Fibroblast of the aortic adventitia (primary cell): Measurements from ENCODE around the gene TTLL7. TPM values are rescaled to one million over a fixed set of nuclear protein-coding genes. Genes with fewer than 3 reads are reported as not detected.

Experiments used
- DNase-seq: peaks from one replicate; pipeline ENCODE4 v3.0.0-alpha.2; 2010; ENCODE audit warnings: low read depth
- H3K4me3 ChIP-seq: 2 replicates; pipeline ENCODE4 v1.5.1; 2011; ENCODE audit warnings: low read depth, mild to moderate bottlenecking, control low read depth, low read length, moderate library complexity
- total RNA-seq: library from RNA; depleted of rRNA; stranded (reverse); fragments of >200 nt; gene quantifications from 2 replicates; pipeline ENCODE4 v1.2.3, GENCODE V29; 2012; ENCODE audit warnings: low replicate concordance
- TF ChIP-seq, protein P1 (sequence below): IDR thresholded peaks from 2 replicates; pipeline ENCODE4 v1.5.1; 2011; ENCODE audit warnings: mild to moderate bottlenecking, low read length, control low read depth, inconsistent platforms; ENCODE audit not compliant: insufficient read depth

Gene TTLL7
- total RNA-seq, 1 donor = 20.9 TPM

DNA sequence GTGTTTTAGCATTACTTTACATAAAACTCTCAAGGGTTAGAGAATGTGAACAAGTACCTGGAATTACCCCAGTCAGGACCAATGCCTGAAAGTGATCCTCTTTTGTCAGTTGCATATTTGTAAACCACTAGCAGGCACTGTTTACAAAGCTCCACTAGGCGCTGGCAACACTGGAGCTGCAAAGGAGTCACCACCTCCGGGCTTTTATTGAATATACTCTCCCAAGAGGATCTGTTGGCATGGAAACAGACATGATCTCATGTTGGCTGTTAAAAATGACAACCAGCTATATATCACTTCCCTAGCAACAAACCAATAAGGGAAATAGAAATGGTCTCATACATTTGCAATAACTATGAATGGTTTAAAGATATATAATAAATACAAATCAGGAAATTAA, 116.0 kb downstream of the TTLL7 start:
- peak; percentile 43 for DNase-seq
- TF ChIP-seq, protein P1, sequence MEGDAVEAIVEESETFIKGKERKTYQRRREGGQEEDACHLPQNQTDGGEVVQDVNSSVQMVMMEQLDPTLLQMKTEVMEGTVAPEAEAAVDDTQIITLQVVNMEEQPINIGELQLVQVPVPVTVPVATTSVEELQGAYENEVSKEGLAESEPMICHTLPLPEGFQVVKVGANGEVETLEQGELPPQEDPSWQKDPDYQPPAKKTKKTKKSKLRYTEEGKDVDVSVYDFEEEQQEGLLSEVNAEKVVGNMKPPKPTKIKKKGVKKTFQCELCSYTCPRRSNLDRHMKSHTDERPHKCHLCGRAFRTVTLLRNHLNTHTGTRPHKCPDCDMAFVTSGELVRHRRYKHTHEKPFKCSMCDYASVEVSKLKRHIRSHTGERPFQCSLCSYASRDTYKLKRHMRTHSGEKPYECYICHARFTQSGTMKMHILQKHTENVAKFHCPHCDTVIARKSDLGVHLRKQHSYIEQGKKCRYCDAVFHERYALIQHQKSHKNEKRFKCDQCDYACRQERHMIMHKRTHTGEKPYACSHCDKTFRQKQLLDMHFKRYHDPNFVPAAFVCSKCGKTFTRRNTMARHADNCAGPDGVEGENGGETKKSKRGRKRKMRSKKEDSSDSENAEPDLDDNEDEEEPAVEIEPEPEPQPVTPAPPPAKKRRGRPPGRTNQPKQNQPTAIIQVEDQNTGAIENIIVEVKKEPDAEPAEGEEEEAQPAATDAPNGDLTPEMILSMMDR = peak; percentile 23
- H3K4me3 ChIP-seq = no peak overlapping the region

DNA sequence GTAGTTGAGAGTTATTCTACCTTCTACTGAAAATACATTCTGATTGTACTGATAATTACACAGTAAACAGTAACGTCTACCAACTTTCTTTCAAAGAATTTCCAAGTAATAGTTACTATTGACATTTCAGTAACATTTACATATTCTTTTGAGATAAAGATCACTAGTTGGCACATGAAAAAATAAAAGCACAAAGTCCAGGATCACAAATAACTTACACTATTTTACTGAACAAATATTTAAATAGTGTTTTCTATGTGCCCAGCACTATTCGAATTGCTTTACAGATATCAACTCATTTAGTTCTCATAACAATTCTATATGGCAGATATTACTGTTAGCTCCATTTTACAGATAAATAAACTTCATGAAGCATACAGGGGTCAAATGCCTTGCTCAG, 126.4 kb downstream of the TTLL7 start:
- no peak for DNase-seq
- H3K4me3 ChIP-seq = no peak overlapping the region
- TF ChIP-seq, protein P1 = no peak

DNA sequence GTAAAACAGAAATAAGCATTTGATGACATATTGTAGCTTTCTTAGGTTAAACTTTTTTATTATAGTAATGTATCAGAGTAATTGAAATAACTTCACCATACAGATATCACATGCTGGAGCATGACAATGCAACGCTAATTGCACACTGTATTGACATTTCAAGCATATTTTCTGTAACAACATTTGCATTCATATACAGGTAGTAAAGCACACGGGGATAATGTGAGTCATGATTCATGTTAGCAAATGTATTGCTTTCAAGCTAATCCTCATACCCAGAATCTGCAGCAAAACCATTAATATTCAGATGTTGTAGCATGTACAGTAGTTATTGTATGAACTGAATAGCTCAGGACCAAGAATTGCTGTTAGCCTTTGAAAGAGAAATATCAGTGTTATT, 133.9 kb downstream of the TTLL7 start:
- DNase-seq = no peak
- TF ChIP-seq, protein P1 = no peak
- H3K4me3 ChIP-seq = no peak overlapping the region

DNA sequence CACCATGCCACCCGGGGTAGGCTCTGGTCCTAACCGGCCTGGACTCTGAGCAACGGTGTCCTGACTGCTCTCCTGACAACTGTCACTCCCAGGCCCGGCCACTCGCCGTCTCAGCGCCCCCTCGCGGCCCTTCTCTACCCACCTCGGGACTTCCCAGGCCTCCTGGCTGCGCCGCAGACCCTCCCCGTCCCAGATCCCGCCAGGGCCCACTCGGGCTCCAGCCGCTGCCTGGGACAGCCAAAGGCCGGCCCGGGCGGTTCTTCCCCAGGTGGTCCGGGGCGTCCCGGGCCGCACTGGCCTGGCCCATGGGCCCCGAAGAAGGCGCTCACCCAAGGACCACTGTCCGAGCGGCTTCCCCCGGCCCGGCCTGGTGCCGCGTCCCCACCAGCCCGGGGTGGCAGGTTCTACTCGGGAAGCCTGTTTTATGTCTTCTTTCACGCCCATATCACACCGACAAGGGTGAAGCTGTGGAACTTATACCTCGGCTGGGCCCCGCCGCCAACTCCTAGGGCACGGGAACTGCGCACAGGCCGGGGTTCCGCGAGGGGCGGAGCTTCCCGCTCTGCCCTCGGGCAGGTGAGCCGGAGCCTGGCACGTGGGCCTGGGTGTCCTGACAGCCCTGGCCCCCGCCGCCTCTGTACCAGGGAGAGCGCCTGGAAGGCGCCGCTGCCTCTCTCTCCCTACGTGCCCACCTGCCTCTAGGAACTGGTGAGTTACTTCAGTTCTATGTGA, 138.3 kb downstream of the TTLL7 start:
- TF ChIP-seq, protein P1 = no peak
- peak overlapping the region; percentile 6 for H3K4me3 ChIP-seq
- DNase-seq = no peak

DNA sequence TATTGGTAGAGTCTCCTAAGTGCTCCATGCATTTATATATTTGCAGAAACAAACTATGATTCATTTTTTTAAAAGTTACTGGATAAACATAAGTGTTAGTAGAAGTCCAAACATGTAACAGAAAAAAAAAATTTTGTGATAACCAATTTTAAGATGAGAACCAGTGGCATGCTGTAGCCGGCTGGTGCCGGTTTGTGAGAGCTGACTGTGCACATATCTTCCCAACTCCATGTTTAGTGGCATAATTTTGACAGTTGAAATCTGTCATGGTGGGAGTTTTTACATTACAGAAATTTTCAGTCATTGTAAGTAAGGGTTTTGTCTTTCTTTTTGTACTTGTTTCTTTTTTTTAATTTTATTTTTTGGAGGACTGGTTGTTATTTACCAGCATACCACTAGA, 141.2 kb downstream of the TTLL7 start:
- TF ChIP-seq, protein P1 = no peak
- DNase-seq = no peak
- H3K4me3 ChIP-seq = no peak overlapping the region

DNA sequence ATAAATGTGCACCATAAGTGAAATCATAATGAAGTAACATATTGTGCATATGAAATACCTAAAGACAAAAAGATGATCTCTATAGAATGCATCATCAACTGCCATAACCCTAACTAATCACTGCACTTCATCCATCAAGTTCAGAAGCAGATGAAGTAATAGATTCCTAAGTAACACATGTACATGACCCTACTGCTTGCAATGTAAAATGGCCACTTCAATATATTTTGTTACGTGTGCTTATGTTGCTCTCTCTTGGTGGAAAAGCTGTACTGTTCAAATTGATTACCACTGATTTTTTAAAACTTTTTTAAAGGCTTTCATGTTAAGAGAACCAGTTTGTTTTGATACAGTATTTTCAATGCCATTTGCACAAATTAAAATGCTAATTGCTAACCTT, 141.8 kb downstream of the TTLL7 start:
- peak; percentile 56 for DNase-seq
- H3K4me3 ChIP-seq = no peak overlapping the region
- TF ChIP-seq, protein P1 = peak; percentile 16

DNA sequence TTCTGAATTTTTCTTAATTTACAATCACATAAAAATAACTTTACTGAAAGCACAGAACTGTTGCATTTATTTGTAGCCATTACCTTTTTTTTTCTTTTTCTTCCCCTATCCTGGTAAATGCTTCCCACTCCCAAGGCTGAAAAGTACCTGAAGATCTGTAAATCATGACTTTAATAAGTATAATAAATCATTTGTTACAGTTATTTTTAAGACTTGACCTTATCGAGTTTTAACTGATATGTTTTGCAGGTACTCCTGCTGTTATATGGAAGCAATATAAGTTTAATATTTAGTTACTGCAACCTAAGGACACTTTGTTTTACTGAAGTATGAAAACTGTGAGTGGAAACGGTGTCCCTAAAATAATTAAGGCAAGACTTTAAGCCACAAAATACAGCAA, 142.6 kb downstream of the TTLL7 start:
- TF ChIP-seq, protein P1 = no peak
- DNase-seq = no peak
- H3K4me3 ChIP-seq = no peak overlapping the region
